HG02610 (cell line): ENCODE results near the gene SLC26A2.
"Not testable (repeated sequence)": the region's sequence is repeated elsewhere in the genome, so short reads cannot be mapped to it uniquely, and the experiment has no call there.

Source experiments
- ATAC-seq: cut with Tn5 transposase; IDR thresholded peaks from one replicate; pipeline ENCODE4 v1.9.1; 2021; ENCODE audit warnings: mild to moderate bottlenecking, moderate library complexity; ENCODE audit not compliant: unreplicated experiment

The SLC26A2 gene

DNA sequence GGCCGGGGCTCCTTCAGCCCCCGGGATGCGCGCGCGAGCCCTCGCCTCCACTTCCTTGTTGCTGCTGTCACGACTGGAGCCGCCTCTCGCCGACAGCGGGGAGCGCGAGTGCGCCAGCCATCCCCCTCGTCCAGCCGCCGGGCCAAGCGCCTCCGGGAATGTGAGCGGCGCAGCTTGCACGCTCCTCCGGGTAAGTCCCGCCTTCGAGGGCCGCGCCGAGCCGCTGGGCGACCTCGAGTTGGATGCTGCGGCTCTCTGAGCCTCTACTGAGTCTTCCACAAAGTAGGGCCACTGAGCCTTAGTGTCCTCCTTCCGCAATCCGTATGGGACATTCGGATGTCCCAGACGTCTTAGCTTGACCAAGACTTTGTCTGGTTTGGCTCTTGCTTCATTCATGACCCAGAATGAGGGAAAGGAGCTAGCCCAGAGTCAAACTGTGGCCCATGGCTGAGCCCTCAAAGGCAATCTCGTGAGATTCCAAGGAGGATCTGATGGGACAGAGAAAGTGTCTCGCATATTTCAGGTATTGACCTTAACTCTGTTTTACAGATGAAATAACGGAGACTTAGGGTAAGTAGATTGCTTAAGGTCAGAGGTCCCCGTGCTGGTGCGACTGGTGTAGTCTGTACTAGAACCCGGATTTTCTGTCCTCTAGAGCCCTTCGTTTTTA, 40.6 kb downstream of the SLC26A2 start:
- ATAC-seq, result peak; percentile 14

DNA sequence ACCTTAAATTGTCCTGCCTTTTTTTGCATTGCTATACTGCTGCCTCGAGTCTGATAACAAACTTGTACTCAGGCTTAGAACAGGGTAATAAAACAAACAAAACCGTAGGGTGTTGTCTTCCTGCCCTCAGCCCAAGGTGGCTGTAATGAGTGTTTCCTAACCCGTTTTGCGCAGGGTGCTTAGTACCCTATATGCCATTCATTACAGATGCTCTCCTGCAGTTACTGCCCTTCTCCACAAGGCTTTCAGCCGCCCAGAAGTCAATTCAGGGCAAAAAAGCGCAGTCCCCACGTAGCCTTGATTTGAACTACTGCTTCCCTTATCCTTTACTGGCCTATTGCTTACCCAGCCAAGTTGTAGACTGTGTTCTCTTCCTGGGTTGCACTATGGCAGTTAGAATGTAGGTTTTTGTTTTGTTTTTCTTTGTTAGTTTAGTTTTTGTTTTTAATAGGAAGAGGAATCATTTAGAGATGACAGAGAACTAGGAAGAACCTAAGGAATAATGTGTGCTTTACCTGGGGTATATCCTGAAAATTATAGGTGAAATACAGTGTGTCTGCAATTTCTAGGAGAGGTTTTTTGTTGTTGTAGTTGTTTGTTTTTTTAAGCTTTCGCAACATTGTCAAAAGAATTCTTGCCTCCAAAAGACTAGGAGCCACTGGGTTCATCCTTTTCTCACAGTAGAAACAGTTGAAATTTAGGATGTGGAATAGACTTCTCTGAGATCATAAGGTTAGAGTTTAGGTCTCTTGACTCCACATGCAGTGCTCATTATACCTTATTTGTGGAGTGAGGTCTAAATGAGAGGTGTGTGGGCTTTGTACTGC, 41.3 kb downstream of the SLC26A2 start:
- ATAC-seq, result peak; percentile 55

GRCh38 chr5:150006318-150006717, 45.8 kb downstream of the SLC26A2 start:
- ATAC-seq, result no peak

DNA sequence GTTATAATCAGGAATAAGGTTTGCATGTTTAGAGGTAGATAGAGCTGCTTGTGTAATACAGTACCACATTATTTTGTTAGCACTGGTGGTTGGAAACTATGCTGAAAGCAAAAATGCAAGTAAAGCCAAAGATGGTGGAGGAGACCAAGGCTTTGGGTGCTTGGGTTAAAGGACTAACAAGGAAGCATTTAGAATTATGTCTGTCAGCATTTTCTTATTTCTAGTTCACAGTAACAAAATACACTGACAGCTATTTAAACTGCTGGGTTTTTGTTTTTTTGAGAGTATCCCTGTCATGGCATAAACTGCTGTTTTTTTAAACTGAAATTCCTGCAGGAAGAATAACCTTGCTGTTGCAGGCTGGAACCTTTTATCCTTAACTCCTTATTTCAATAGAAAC, 46.5 kb downstream of the SLC26A2 start:
- ATAC-seq, result no peak

- ATAC-seq, result no peak
Measured at GRCh38 chr5:150009671-150010387, 49.3 kb downstream of the SLC26A2 start.

- no peak for ATAC-seq
Measured at GRCh38 chr5:150013931-150014330, 53.4 kb downstream of the SLC26A2 start.

DNA sequence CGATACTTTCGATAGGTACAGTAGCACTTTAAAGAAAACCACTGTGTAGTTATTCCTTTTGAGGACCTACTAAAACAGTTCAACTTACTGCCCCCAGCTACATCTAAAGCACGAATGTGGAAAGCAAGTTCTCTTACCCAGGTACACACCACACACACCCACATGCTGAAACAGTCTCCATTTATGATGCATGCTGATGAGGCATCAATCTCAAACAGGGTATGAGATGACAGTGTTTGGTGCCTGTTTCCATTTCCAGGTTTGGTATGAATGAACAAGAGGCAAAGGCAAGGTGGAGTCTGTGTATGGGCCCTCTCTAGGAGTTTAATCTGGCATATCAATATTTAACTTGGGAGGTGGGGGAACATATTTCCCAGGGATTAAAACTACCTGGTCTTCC, 53.9 kb downstream of the SLC26A2 start:
- no peak for ATAC-seq

DNA sequence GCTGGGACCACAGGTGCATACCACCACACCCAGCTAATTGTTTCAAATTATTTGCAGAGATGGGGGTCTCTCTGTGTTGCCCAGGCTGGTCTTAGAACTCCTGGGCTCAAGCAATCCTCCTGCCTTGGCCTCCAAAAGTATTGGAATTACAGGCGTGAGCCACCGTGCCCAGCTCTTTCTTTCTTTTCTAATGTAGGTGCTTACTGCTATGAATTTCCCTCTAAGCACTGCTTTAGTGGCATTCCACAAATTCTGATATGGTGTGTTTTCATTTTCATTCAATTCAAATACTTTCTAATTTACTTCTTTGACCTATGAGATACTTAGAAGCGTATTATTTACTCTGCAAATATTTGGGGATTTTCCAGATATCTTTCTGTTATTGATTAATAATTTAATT, 54.9 kb downstream of the SLC26A2 start:
- no peak for ATAC-seq

- no peak for ATAC-seq
Measured at GRCh38 chr5:150016537-150016936, 56.0 kb downstream of the SLC26A2 start.

DNA sequence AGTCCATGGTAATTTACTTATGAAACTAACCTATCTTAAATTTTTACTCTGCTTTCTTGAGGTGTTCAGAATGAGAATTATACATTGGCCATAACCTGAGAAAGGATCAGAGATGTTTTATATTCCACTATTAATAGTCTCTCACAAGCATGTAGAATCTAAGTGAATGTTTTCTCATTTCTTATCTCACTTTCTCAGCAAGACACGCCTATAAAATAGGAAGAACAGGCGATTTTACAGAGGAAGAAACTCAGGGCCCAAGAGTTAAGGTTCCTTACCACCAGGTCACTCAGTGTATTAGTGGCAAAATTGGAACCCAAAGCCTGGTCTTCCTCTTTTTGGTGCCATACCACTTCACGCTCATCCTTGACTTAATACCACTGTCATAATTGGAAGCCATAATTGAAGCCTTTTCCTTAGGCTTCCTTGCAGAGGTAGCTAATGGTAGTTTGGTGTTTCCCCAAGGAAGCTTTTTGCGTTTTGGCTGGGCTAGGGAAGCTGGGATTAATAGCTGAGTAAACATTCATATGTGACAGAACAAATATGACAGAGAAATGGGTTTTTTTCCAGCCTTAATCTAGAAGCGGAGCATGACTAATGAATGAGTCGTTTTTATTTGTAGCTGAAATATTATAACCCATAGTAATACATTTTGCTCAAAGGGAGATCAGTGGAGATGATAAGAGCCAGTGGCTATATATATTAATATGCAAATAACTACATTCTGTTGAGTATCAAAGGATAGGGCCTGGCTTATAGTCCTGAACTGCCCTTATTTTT, 56.9 kb downstream of the SLC26A2 start:
- ATAC-seq, result no peak

DNA sequence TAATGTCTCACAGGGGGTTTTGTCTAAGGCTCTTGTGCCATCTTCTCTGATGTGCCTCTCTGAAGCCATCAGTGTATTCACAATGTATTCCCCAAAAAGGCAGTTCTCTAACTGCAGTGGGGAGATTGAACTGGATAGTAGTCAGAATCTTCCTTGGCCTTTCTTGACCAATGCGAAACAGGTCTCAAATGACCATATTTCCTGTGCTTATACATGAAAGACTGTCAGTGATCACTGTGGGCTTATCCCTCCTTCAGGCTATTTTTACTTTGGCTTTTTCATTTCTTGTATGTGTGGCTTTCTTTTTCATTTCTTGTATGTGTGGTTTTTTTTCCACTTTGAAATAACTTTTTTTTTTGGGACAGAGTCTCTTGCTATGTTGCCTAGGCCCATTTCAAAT, 59.7 kb downstream of the SLC26A2 start:
- no peak for ATAC-seq

DNA sequence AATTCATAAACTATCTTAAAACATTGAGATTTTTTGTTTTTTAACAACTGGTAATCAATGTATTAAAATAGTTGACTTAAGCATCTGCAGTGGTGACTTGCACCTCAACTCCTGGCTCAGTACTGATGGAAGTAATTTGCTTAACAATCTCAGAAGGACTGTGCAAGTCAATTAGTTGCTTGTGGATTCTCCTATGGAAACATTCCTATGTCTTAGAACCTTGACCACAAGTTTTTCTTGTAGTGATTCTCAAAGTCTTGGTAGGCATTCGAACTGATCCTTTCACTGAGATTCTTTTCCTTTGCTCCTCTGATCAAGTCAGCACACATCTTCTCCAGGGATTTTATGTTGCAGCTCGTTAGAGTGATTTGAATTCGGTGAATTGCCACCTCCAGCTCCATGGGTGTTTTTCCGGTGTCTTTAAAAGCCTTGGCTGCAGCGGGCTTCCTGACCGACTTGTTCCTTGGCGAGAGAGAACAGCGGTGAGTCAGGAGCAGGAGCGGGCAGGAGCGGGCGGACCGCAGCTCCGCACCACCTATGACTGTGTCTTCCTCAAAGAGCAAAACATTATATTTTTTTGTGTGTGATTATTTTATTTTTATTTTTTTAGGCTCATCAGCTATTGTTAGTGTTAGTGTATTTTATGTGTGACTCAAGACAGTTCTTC, 61.1 kb downstream of the SLC26A2 start:
- no peak for ATAC-seq

- ATAC-seq, result no peak
Measured at GRCh38 chr5:150022158-150022531, 61.6 kb downstream of the SLC26A2 start.

DNA sequence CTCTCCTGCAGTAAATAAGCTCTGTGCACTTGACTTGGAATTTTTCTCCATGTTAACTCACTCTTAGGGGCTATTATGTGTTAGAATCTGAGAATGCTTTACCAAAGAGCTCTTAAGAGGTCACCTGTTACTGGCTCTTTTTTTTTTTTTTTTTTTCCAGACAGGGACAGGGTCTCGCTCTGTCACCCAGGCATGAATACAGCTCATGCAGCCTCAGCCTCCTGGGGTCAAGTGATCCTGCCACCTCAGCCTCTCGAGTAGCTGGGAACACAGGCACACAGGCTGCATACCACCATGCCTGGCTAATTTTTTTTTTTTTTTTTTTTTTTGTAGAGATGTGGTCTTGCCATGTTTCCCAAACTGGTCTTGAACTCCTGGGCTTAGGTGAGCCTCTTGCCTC, 62.1 kb downstream of the SLC26A2 start:
- ATAC-seq, result no peak

- ATAC-seq, result no peak
Measured at GRCh38 chr5:150023136-150023535, 62.6 kb downstream of the SLC26A2 start.

DNA sequence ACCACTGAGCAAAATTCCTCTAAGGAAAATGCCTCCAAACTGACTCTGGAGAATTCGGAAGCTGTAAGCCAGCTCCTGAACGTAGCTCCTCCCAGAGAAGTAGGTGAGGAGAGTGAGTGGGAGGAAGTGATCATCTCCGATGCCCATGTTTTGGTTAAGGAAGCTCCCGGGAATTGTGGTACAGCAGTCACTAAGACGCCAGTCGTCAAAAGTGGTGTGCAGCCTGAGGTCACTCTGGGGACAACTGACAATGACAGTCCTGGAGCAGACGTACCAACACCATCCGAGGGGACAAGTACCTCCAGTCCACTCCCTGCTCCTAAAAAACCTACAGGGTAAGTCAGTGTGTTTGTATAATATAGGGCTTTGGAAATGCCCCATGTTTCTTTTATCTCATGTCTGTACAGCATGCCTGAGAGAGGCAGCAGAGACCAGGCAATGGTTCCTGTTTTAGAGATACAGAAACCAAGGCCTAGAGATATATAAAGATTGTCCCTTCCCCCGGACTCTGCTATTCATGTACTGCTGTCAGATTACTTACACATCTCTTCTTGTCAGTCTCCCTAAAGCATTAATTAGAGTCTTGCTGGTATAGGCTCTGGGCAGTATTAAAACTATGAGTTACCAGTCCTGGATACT, 63.9 kb downstream of the SLC26A2 start:
- ATAC-seq, result no peak

GRCh38 chr5:150026682-150027172, 66.2 kb downstream of the SLC26A2 start:
- no peak for ATAC-seq

GRCh38 chr5:150028047-150028446, 67.5 kb downstream of the SLC26A2 start:
- not testable (repeated sequence) for ATAC-seq

- no peak for ATAC-seq
Measured at GRCh38 chr5:150033334-150033733, 72.8 kb downstream of the SLC26A2 start.

DNA sequence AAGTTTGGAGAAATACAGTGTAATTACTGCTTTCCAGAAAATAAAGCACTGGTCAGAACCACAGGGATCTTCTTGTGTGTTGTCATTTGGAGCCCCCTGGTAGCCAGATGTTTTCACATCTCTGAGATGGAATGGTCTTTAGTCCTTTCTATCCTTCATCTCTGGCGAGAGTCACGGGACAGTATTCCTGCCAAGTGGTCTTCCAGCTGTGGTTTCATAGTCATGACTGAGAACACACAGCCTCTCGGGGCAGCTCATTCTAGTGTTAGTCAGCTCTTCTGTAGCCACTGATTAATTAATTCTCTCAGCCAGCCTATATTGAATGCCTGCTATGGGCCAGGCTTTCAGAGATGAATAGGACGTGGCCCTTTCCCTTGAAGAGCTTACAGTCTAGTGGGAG, 74.1 kb downstream of the SLC26A2 start:
- no peak for ATAC-seq
